ENCODE measurements around the gene IFNL4.

GRCh38 chr19:39263912-39264305, 15.3 kb upstream of the IFNL4 start:
- TF ChIP-seq ZNF316 (IDR thresholded peaks at IDR 0.05) (no peak), SREBF2 (CRISPR knock-in tag; IDR thresholded peaks at IDR 0.05) (no peak), POLR2A (conservative IDR thresholded peaks at IDR 0.05) (no peak), SMC3 (conservative IDR thresholded peaks at IDR 0.05; ENCODE audit: insufficient read depth, low read depth, low read length) (no peak), CTCF (IDR thresholded peaks at IDR 0.05 in 2 of 3, conservative IDR thresholded peaks at IDR 0.05 in 1 of 3; ENCODE audit: insufficient read depth in 2 of 3, low read depth in 1 of 3, low read length in 3 of 3) (no peak), KDM1A (IDR thresholded peaks at IDR 0.05) (no peak), ZNF655 (CRISPR knock-in tag; IDR thresholded peaks at IDR 0.05) (no peak), EP400 (IDR thresholded peaks at IDR 0.05) (no peak), CREB1 (IDR thresholded peaks at IDR 0.05) (no peak), CREB1 (CRISPR knock-in tag; IDR thresholded peaks at IDR 0.05) (no peak)

All from K562 (cell line).